NCI-H2107 treated with DMSO at 0.1 percent for 48 hours (cell line): ENCODE measurements around the gene DTNBP1.
"Not testable (repeated sequence)": the region's sequence is repeated elsewhere in the genome, so short reads cannot be mapped to it uniquely, and the experiment has no call there.

ENCODE experiments used
- DNase-seq: peaks from one replicate; lab custom pipeline; 2025; ENCODE audit not compliant: unreplicated experiment; lab: John Stamatoyannopoulos, UW

DTNBP1 gene

DNA sequence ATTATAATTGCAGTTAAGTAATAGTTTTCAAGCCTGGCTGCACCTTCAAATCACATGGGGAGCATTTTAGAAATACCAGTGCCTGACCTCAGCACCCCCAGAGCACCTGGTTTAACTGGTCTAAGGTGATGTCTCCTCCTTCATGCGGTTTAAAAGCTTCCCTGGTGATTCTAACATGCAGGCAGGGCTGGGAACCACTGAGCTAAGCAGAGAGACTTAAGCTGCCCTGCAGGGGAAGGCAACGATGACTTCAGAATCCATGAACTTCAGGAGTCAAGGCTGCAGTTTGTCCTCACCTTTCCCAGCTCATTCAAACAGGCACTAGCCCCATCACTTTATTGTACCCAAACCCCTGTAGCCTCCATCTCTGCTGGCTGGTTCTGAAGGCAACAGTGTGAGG is 6.1 kb upstream of the DTNBP1 start:
- no peak for DNase-seq

DNA sequence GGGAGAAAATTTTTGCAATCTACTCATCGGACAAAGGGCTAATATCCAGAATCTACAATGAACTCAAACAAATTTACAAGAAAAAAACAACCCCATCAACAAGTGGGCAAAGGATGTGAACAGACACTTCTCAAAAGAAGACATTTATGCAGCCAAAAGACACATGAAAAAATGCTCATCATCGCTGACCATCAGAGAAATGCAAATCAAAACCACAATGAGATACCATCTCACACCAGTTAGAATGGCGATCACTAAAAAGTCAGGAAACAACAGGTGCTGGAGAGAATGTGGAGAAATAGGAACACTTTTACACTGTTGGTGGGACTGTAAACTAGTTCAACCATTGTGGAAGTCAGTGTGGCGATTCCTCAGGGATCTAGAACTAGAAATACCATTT is 4.1 kb upstream of the DTNBP1 start:
- DNase-seq = not testable (repeated sequence)

DNA sequence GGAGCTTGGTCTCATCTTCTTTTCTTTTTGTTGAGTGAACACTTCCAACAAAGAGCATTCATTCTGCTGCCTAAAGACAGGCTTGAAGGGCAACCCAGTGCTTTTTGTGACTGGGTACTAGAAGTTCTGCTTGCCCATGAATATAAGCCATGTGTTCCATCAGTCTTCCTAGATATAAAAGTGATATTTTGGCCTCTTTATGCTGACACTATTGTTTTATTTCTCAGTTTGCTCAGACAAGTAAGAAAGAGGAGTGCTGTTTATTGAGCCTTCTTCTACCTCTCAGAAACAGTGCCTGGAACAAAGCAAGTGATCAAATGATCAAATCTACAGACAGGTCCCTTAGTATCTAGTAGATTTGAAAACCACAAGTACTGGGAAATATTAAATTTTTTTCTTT is 2.4 kb upstream of the DTNBP1 start:
- no peak for DNase-seq

GRCh38 chr6:15663130-15663871 is 473 bp upstream of the DTNBP1 start:
- DNase-seq = no peak

DNA sequence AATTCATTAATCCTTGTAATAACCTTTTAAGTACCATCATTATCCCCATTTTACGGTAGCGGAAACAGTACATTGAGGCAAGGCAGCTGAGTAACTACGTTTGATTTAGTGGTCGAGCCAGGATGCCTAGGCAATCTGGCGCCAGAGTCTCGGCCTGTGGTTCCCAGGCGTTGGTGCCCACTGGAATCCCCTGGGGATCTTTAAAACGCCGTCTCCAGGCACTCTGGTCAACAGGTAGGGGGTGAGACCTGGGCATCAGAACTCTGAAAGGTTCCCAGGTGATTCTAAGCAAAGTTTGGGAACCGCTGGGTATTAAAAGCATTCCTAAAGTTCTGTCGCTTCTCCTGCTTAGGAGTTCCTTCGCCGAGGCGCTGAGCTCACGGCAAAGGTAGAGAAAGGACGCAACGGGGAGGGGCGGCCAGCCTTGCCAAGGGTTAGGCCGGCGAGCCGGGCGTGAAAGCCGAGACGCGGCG is 939 bp downstream of the DTNBP1 start:
- no peak for DNase-seq

DNA sequence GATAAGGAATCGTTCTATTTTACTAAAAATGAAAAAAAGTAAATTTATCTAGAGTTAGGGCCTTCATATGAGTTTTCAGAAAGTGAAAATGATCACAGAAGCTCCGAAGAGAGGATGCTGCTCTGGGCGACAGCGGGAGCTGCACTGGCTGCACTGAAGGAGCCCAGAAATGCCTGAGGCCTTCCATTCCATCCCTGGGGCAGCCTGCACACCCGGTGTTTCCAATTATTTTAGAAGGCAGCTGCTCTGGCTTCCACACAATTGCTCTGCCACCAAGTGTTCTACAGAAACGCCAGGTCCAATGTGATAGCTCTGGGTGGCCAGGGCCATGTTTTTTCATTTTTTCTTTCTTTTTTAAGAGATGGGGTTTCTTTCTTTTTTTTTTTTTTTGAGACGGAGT is 3.6 kb downstream of the DTNBP1 start:
- no peak for DNase-seq

DNA sequence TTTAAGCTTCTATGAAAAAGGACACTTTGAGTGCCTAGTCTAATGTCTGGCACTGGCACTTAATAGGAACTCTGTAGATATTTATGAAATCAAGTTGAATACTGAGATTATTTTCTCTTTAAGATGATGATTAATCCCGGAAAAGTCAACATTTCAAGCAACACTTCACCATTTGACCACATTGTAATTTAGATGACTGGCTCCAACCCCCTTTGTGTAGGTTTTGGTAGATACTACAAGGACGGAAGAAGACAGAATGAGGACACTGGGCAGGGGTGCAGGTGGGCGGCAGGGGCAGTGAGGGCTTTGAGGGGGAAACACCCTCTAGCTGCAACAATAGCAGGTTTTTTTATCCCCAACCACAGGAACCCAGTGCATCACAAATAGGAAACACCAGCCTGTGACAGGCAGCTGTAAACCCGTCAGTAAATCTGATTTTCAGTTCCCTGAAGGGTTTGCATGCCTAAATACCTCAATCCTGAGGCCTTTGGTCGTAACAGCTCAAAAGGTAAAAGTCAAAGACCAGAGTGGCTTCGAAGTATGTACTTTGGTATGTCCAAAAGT is 4.6 kb downstream of the DTNBP1 start:
- DNase-seq = no peak

GRCh38 chr6:15657290-15657689 is 5.5 kb downstream of the DTNBP1 start:
- DNase-seq = no peak

DNA sequence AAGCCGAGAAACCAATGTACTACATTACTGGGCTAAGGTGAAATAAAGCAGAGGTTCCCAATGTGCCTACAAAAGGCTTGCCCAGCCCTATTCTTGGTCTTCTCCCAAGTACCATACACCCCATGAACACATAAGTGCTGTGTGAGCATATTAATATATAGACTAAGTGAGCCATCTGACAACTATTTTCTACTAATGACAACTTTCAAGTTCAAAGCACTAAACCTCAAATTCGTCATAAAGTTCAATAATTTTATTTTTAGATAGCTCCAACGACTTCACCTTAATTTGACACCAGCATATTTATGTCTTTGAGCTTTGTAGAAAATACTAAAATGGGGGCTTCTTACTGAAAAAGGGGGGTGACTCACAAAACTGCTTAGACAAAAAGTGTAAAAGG is 6.7 kb downstream of the DTNBP1 start:
- DNase-seq = no peak

DNA sequence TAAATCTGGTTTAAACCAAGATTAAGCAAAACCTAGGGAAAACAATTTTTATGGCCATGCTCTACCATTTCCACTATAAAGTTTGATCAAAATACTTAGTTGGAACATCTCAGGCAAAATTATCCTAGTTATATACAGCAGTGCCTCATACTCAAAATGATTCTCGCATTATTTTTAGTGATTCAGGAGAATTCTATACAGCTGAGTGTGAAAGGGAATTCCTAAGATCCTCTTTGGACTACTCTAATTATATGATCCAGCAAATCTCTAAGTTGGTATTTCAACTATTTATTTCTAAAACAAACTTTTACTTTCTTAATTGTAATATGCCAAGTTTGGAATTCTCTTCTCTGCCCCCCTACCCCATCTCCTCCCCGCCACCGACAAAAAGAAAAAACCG is 8.6 kb downstream of the DTNBP1 start:
- DNase-seq = no peak

DNA sequence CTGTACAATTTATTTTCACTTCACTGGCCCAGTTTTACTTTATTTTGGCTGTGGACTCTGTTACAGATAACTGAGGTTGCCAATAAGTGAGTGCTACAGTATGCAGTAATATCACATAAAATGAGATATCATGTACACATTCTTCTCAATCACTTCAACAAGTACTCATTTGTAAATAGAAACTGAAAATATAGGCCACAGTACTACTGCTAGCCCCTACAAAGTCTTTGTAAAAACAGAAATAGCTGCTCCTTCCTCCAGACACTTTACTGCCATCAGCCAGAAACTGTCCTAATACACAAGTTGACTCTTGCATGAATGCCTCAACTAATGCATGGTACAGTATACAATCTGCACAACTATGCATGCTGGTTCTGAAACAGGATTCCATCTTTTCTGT is 9.2 kb downstream of the DTNBP1 start:
- DNase-seq = no peak

GRCh38 chr6:15650004-15650559 is 12.7 kb downstream of the DTNBP1 start:
- DNase-seq = not testable (repeated sequence)

- DNase-seq = no peak
Measured at GRCh38 chr6:15644904-15645303, 17.9 kb downstream of the DTNBP1 start.

GRCh38 chr6:15643542-15643941 is 19.3 kb downstream of the DTNBP1 start:
- no peak for DNase-seq

DNA sequence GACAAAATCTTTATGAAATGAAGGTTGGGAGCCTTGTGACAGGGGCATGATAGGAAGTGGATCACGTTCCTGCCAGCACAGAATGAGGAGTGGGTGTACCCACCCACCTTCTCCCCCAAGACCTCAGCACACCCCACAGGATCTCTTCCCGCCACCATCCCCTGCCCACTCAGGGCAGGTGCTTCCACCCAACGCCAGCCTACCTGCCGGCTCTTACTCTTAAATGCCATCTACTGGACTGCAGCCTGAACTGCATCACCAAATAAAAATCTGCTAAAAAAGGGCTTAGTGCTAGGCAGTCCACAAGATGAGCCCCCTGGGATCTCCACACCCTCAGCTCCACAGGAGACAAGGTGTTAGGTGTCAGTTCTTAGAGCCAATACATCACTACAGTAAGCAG is 20.6 kb downstream of the DTNBP1 start:
- no peak for DNase-seq

DNA sequence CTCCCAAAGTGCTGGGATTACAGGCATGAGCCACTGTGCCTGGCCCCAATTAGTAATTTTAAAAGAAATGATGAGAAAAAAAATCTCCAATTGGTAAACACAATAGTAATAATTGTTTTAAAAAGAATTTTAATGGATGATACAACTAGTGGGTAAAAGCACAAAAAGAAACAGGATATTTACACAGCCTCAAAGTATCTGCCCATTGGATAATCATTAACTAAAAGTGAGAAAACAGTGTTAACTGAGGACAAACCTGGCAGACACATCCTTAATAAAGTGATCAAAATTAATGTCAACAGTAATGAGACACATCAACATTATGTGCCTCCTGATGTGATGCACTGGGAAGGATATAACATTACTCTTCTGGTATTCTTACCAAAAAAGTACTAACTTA is 24.5 kb downstream of the DTNBP1 start:
- no peak for DNase-seq

- no peak for DNase-seq
Measured at GRCh38 chr6:15631432-15631831, 31.4 kb downstream of the DTNBP1 start.

GRCh38 chr6:15630202-15630601 is 32.6 kb downstream of the DTNBP1 start:
- no peak for DNase-seq

- DNase-seq = no peak
Measured at GRCh38 chr6:15629487-15629886, 33.3 kb downstream of the DTNBP1 start.

- no peak for DNase-seq
Measured at GRCh38 chr6:15628499-15629131, 34.2 kb downstream of the DTNBP1 start.

GRCh38 chr6:15627821-15628220 is 35.0 kb downstream of the DTNBP1 start:
- DNase-seq = no peak
